ENCODE results near the gene PEAK1. TPM values are rescaled to one million over a fixed set of nuclear protein-coding genes. Genes with fewer than 3 reads are reported as not detected.

Gene PEAK1
- total RNA-seq, 2 experiments from 2014 or later, result 6.0 to 10.8 TPM

- ChIA-PET CTCF (ENCODE audit: unreplicated experiment) (no interaction called here), POLR2A (interaction anchor here (0.7 kb wide), 1 partner anchor 116 kb away, joined by 4 read pairs; no protein-coding TSS in a partner anchor)
- H2AFZ ChIP-seq (ENCODE audit: low read length), result no peak overlapping the region
- H3K27ac ChIP-seq (ENCODE audit: low read depth, low read length, poor library complexity, severe bottlenecking), result no peak overlapping the region
- no peak for DNase-seq (ENCODE audit: low spot score)
- TF ChIP-seq CTCF (conservative IDR thresholded peaks at IDR 0.05; ENCODE audit: low read length) (no peak), EZH2phosphoT487 (IDR thresholded peaks at IDR 0.05; ENCODE audit: borderline replicate concordance, low read depth, low read length) (no peak)
- intact Hi-C loops (cut with micrococcal nuclease; ENCODE audit: unreplicated experiment), result no loop called here
- H3K4me3 ChIP-seq (ENCODE audit: low read depth, low read length, poor library complexity, severe bottlenecking), result no peak overlapping the region
- H3K79me2 ChIP-seq (ENCODE audit: insufficient read depth, low read depth, low read length), result no peaks in the 10 kb centered on the region
- H3K4me2 ChIP-seq (ENCODE audit: low read length), result no peak overlapping the region
- no peaks in the 10 kb centered on the region for H3K9me2 ChIP-seq (ENCODE audit: insufficient read depth, low read length)
- H3K4me1 ChIP-seq (ENCODE audit: insufficient read depth, low read length, poor library complexity, severe bottlenecking), result no peaks in the 10 kb centered on the region
- H4K20me1 ChIP-seq (ENCODE audit: insufficient read depth, low read length), result no peaks in the 10 kb centered on the region
- no peaks in the 10 kb centered on the region for H3K9me3 ChIP-seq (ENCODE audit: low read length)
- BruUV-seq (replicated peaks), result no TSS peak
- no peaks in the 10 kb centered on the region for H3K36me3 ChIP-seq (ENCODE audit: insufficient read depth, low read length)
Observed at GRCh38 chr15:77168141-77168540, 251.8 kb downstream of the PEAK1 start.

GRCh38 chr15:77167406-77167805 is 252.5 kb downstream of the PEAK1 start:
- H3K27ac ChIP-seq (ENCODE audit: low read depth, low read length, poor library complexity, severe bottlenecking), result no peak overlapping the region
- intact Hi-C loops (cut with micrococcal nuclease; ENCODE audit: unreplicated experiment), result no loop called here
- ChIA-PET POLR2A (interaction anchor here (0.7 to 1.3 kb wide), 2 partner anchors 10 to 115 kb away, joined by 4 read pairs; no protein-coding TSS in a partner anchor), CTCF (ENCODE audit: unreplicated experiment) (no interaction called here)
- H3K9me3 ChIP-seq (ENCODE audit: low read length), result no peaks in the 10 kb centered on the region
- H4K20me1 ChIP-seq (ENCODE audit: insufficient read depth, low read length), result no peaks in the 10 kb centered on the region
- no peaks in the 10 kb centered on the region for H3K79me2 ChIP-seq (ENCODE audit: insufficient read depth, low read depth, low read length)
- H2AFZ ChIP-seq (ENCODE audit: low read length), result no peak overlapping the region
- no TSS peak for BruUV-seq (replicated peaks)
- no peak for DNase-seq (ENCODE audit: low spot score)
- H3K4me3 ChIP-seq (ENCODE audit: low read depth, low read length, poor library complexity, severe bottlenecking), result no peak overlapping the region
- peaks cover 7% of the 10 kb centered on the region for H3K4me1 ChIP-seq (ENCODE audit: insufficient read depth, low read length, poor library complexity, severe bottlenecking)
- no peaks in the 10 kb centered on the region for H3K36me3 ChIP-seq (ENCODE audit: insufficient read depth, low read length)
- no peaks in the 10 kb centered on the region for H3K9me2 ChIP-seq (ENCODE audit: insufficient read depth, low read length)
- TF ChIP-seq CTCF (conservative IDR thresholded peaks at IDR 0.05; ENCODE audit: low read length) (no peak), EZH2phosphoT487 (IDR thresholded peaks at IDR 0.05; ENCODE audit: borderline replicate concordance, low read depth, low read length) (no peak)
- H3K4me2 ChIP-seq (ENCODE audit: low read length), result no peak overlapping the region

- H3K79me2 ChIP-seq (ENCODE audit: insufficient read depth, low read depth, low read length), result no peaks in the 10 kb centered on the region
- no peak overlapping the region for H3K4me2 ChIP-seq (ENCODE audit: low read length)
- no peak for TF ChIP-seq CTCF (conservative IDR thresholded peaks at IDR 0.05; ENCODE audit: low read length)
- TF ChIP-seq EZH2phosphoT487 (IDR thresholded peaks at IDR 0.05; ENCODE audit: borderline replicate concordance, low read depth, low read length), result no peak
- no peaks in the 10 kb centered on the region for H4K20me1 ChIP-seq (ENCODE audit: insufficient read depth, low read length)
- no TSS peak for BruUV-seq (replicated peaks)
- peaks cover 7% of the 10 kb centered on the region for H3K4me1 ChIP-seq (ENCODE audit: insufficient read depth, low read length, poor library complexity, severe bottlenecking)
- H3K36me3 ChIP-seq (ENCODE audit: insufficient read depth, low read length), result no peaks in the 10 kb centered on the region
- H3K27ac ChIP-seq (ENCODE audit: low read depth, low read length, poor library complexity, severe bottlenecking), result no peak overlapping the region
- H3K9me2 ChIP-seq (ENCODE audit: insufficient read depth, low read length), result no peaks in the 10 kb centered on the region
- intact Hi-C loops (cut with micrococcal nuclease; ENCODE audit: unreplicated experiment), result no loop called here
- POLR2A ChIA-PET, result no interaction called here
- CTCF ChIA-PET (ENCODE audit: unreplicated experiment), result no interaction called here
- no peaks in the 10 kb centered on the region for H3K9me3 ChIP-seq (ENCODE audit: low read length)
- DNase-seq (ENCODE audit: low spot score), result no peak
- H3K4me3 ChIP-seq (ENCODE audit: low read depth, low read length, poor library complexity, severe bottlenecking), result no peak overlapping the region
- H2AFZ ChIP-seq (ENCODE audit: low read length), result no peak overlapping the region
Observed at GRCh38 chr15:77163781-77164384, 256.0 kb downstream of the PEAK1 start.

Data from OCI-LY7 (cell line).